KMS-11 (cell line): ENCODE data around the gene TMEM100.

Source experiments
- H2AFZ ChIP-seq: fragments of 200-600 bp; sonication (generic); 2 replicates; pipeline ENCODE4 v1.6.1; 2016; ENCODE audit warnings: antibody characterized with exemption, mixed run types, low read depth
- H3K27ac ChIP-seq: fragments of 200-600 bp; sonication (generic); 2 replicates; pipeline ENCODE4 v1.6.1; 2016; ENCODE audit warnings: mild to moderate bottlenecking, mixed run types
- H3K27me3 ChIP-seq: fragments of 200-600 bp; sonication (generic); 2 replicates; pipeline ENCODE4 v1.6.1; 2017; ENCODE audit warnings: mild to moderate bottlenecking, low read depth, mixed run types, moderate library complexity; ENCODE audit not compliant: insufficient read depth
- H3K36me3 ChIP-seq: fragments of 200-600 bp; sonication (generic); 2 replicates; pipeline ENCODE4 v1.6.1; 2017; ENCODE audit warnings: mild to moderate bottlenecking, mixed run types; ENCODE audit not compliant: insufficient read depth
- H3K4me1 ChIP-seq: fragments of 200-600 bp; sonication (generic); 2 replicates; pipeline ENCODE4 v1.6.1; 2016; ENCODE audit warnings: mild to moderate bottlenecking, low read depth, mixed run types; ENCODE audit not compliant: poor library complexity, severe bottlenecking
- H3K4me2 ChIP-seq: fragments of 200-600 bp; sonication (generic); 2 replicates; pipeline ENCODE4 v1.7.0; 2016; ENCODE audit warnings: mild to moderate bottlenecking, mixed run types
- H3K4me3 ChIP-seq: fragments of 200-600 bp; sonication (generic); IDR thresholded peaks from 2 replicates; pipeline ENCODE4 v1.6.1; 2017; ENCODE audit warnings: low read depth, low read length, mixed read lengths; ENCODE audit not compliant: insufficient read depth
- H3K79me2 ChIP-seq: fragments of 200-600 bp; sonication (generic); 2 replicates; pipeline ENCODE4 v1.6.1; 2016; ENCODE audit warnings: low read depth, mixed run types; ENCODE audit not compliant: insufficient read depth
- H3K9ac ChIP-seq: fragments of 200-600 bp; sonication (generic); 2 replicates; pipeline ENCODE4 v1.6.1; 2016; ENCODE audit warnings: mild to moderate bottlenecking, mixed run types
- H4K20me1 ChIP-seq: fragments of 200-600 bp; sonication (generic); 2 replicates; pipeline ENCODE4 v1.6.1; 2016; ENCODE audit warnings: mild to moderate bottlenecking, mixed run types; ENCODE audit not compliant: insufficient read depth
- TF ChIP-seq, protein P1 (sequence below): fragments of 200-600 bp; sonication (generic); conservative IDR thresholded peaks from 2 replicates; pipeline ENCODE4 v1.6.1; 2017; ENCODE audit warnings: low read depth, mild to moderate bottlenecking, antibody characterized with exemption, low read length, moderate library complexity, mixed read lengths

The TMEM100 gene

DNA sequence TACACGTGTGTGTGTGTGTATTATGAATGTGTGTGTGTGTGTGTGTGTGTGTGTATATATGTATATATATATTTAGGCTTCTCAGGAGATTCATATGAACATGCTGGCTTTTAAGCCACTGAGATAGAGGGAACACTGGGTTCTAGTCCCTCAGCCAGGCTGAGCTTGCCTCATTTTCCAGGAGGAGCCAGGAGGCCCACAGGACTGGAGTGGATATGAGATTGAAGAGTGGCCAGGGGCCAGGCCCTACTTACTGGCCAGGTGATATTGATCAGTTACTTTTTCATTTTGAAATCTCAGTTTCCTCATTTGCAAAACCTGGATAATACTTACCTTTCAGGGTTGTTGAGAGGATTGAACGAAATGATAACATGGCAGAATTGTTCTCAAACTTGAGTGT lies 34.0 kb upstream of the TMEM100 start:
- H3K4me2 ChIP-seq: no peak overlapping the region
- H3K27me3 ChIP-seq: no peaks in the 10 kb centered on the region
- no peaks in the 10 kb centered on the region for H3K36me3 ChIP-seq
- H3K79me2 ChIP-seq: 0 out of 2 replicates have a peak, but pooled peaks cover 6% of the 10 kb centered on the region
- H2AFZ ChIP-seq: no peak overlapping the region
- no peak overlapping the region for H3K27ac ChIP-seq
- no peak overlapping the region for H3K4me3 ChIP-seq
- H3K4me1 ChIP-seq: peaks cover 4% of the 10 kb centered on the region
- H3K9ac ChIP-seq: no peak overlapping the region
- no peaks in the 10 kb centered on the region for H4K20me1 ChIP-seq
- TF ChIP-seq, protein P1, sequence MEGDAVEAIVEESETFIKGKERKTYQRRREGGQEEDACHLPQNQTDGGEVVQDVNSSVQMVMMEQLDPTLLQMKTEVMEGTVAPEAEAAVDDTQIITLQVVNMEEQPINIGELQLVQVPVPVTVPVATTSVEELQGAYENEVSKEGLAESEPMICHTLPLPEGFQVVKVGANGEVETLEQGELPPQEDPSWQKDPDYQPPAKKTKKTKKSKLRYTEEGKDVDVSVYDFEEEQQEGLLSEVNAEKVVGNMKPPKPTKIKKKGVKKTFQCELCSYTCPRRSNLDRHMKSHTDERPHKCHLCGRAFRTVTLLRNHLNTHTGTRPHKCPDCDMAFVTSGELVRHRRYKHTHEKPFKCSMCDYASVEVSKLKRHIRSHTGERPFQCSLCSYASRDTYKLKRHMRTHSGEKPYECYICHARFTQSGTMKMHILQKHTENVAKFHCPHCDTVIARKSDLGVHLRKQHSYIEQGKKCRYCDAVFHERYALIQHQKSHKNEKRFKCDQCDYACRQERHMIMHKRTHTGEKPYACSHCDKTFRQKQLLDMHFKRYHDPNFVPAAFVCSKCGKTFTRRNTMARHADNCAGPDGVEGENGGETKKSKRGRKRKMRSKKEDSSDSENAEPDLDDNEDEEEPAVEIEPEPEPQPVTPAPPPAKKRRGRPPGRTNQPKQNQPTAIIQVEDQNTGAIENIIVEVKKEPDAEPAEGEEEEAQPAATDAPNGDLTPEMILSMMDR: no peak

DNA sequence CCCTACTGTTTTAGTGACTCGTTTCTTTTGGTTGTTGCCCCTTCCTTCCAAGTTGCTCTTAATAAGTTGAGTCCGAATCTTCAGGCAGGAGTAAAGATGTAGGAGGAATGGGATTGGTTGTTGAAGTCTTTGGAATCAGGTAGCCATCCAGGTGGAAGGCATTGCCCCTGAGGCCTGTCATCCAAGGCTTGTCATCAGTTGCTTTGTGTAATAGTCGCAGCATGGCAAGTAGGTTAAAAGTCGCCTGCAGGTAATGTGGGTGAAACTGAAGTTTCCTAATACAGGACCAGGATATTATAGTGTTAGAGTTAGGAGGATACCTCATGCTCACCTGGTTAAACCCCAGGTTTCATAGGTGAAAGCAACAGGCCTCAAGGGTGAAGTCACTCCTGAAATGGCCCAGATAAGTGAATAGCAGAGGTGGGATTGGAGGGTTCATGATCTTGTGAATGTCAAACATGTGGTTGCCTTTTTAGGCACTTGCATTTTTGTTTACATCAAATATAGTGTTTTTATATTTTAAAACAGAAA lies 29.1 kb upstream of the TMEM100 start:
- no peak overlapping the region; the same call in 1 of the 2 replicates for H3K9ac ChIP-seq
- H2AFZ ChIP-seq: peak overlapping the region; percentile 85; the same call in 1 of the 2 replicates
- no peaks in the 10 kb centered on the region for H3K36me3 ChIP-seq
- no peaks in the 10 kb centered on the region for H4K20me1 ChIP-seq
- H3K27me3 ChIP-seq: no peaks in the 10 kb centered on the region
- H3K4me1 ChIP-seq: peaks cover 6% of the 10 kb centered on the region
- no peak overlapping the region for H3K27ac ChIP-seq
- H3K4me2 ChIP-seq: peak overlapping the region; percentile 66
- H3K4me3 ChIP-seq: no peak overlapping the region
- H3K79me2 ChIP-seq: 0 out of 2 replicates have a peak, but pooled peaks cover 9% of the 10 kb centered on the region
- TF ChIP-seq, protein P1: no peak

DNA sequence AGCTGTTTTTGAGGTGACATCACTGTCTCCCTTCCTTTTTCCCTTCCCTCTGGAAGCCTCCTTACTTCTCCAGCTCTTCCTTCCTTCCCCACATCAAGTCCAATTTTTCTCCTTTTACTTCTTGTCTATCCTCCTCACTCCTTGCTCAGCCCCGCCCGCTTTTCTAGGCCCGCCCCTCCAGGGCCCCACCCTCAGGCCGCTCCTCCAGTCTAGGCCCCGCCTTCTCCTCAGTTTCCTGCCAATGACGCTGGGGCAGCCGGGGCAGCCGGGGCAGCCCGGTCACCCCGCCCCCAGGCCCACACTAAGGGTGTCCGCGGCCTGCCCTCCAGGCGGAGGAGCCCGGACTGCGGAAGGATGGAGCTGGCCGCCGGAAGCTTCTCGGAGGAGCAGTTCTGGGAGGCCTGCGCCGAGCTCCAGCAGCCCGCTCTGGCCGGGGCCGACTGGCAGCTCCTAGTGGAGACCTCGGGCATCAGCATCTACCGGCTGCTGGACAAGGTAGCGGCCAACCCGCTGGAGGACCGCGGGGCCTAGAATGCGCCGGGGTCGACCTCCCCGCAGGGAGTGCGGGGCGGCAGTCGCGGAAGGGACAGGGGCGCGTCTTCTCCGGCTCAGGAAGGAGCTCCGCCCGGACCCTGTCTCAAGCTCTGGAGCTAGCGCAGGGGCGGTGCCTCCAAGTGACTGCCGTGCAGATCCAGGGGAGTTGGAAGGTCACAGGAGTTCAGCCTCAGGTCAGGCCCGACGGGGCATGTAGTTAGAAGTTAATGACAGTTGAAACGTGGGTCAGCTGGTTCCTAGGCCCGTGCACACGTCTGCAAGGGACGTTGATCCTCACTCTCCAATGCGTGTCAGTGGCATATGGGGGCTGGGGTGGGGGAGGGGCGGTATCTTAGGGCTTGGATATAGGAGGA lies 28.3 kb upstream of the TMEM100 start, which contains the start of gene PCTP:
Gene PCTP (plus strand): TSS at position 302 of the 908 bp plus-strand sequence. CDS start 53 bp downstream, at position 355.
- H3K36me3 ChIP-seq: no peaks in the 10 kb centered on the region
- H3K27ac ChIP-seq: 0 out of 2 replicates have a peak within 1 kb of the TSS, but pooled peaks have one; percentile 9
- H3K79me2 ChIP-seq: 0 out of 2 replicates have a peak, but pooled peaks cover 9% of the 10 kb centered on the region
- H3K4me1 ChIP-seq: peaks cover 6% of the 10 kb centered on the region
- H3K9ac ChIP-seq: peak within 1 kb of the TSS; percentile 59
- H3K4me3 ChIP-seq: no peak within 1 kb of the TSS
- no peaks in the 10 kb centered on the region for H3K27me3 ChIP-seq
- TF ChIP-seq, protein P1: peak; percentile 39; the same call in 1 of the 2 replicates
- peak within 1 kb of the TSS; percentile 66 for H3K4me2 ChIP-seq
- no peaks in the 10 kb centered on the region for H4K20me1 ChIP-seq
- peak within 1 kb of the TSS; percentile 85 for H2AFZ ChIP-seq

DNA sequence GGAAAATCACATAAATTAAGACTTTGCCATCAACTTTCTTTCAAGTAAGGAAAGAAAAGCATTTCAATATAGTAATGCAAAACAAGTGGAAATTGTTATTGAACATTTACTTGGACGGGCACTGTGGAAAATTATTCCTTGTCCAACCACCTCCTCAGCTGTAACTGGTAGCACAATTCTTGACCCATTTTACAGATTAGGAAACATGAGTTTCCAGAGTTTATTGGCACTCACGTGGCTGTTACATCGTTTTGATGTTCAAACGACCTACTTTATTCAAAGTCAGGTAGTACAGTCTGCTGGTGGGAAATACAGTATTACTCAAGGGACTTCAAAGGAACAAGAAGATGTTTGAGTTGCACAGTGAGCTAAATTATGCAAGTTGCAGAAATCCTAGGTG lies 27.3 kb upstream of the TMEM100 start:
- H2AFZ ChIP-seq: peak overlapping the region; percentile 85; the same call in 1 of the 2 replicates
- H3K9ac ChIP-seq: no peak overlapping the region

More for the DNA sequence above, 27.3 kb upstream of the TMEM100 start:
- peak overlapping the region; percentile 66; the same call in 1 of the 2 replicates for H3K4me2 ChIP-seq
- H3K4me3 ChIP-seq: no peak overlapping the region
- H3K27ac ChIP-seq: no peak overlapping the region
- H3K27me3 ChIP-seq: no peaks in the 10 kb centered on the region
- no peaks in the 10 kb centered on the region for H3K36me3 ChIP-seq
- peaks cover 6% of the 10 kb centered on the region for H3K4me1 ChIP-seq
- no peaks in the 10 kb centered on the region for H4K20me1 ChIP-seq
- TF ChIP-seq, protein P1: no peak
- 0 out of 2 replicates have a peak, but pooled peaks cover 9% of the 10 kb centered on the region for H3K79me2 ChIP-seq
